Cerebellar cortex (tissue), 1 donor: ENCODE data around the gene MPC1.
"Not testable (repeated sequence)": the region's sequence is repeated elsewhere in the genome, so short reads cannot be mapped to it uniquely, and the experiment has no call there.

Experiments used
- DNase-seq: peaks from one replicate; pipeline ENCODE4 v3.0.0-alpha.2; 2015; ENCODE audit warnings: low spot score

Gene MPC1

DNA sequence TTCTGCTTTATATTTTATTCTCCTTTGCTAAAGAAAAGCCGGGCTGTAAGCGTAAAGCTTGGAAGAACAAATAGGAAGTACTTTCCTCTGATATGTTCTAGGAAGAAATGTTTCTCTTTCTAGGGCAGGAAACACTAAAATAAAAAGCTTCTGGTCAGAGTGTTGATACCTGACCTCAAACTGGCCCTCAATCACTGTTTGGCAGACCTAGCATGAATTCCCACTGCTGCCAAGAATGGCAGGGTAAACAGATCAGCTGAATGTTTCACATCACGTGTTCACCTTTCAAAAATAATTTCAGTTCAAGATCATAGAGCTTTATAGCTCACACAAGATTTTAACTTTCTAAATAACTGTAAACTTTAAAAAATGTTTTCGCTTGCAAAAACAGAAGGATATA is 2.9 kb downstream of the MPC1 start:
- DNase-seq, result no peak

DNA sequence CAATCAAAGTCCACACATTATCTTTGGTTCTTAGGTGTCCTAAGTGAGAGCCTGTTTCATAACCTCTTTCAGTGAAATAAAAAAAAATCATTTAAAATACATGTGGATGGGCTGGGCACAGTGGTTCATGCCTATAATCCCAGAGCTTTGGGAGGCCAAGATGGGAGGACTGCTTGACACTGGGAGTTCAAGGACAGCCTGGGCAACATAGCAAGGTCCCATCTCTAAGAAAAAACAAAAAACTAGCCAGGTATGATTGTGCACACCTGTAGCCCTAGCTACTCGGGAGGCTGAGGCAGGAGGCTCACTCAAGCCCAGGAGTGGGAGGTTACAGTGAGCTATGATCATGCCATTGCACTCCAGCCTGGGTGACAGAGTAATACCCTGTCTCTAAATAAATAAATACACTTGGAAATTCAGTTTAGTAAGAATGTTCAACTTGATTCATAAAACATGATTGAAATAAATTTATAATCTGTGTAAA is 3.6 kb downstream of the MPC1 start:
- no peak for DNase-seq

DNA sequence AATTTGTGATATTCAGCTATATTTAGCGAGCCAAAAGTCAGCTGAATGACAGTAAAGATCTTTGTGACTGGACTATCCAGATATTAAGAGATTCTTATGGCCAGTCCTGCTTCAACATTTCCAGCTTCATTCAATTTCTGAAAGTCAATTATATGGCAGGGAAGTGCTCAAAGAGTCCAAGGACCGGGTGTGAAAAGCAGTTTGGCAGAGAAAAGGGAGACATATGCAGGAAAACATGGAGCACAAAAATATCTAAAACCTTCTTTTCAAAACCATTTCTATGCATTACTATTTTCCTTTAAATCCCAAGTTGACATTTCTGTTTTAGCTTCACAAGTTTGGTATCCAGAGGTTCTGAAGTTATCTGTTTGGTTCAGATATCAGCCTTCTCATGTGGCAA is 5.0 kb downstream of the MPC1 start:
- DNase-seq, result no peak

DNA sequence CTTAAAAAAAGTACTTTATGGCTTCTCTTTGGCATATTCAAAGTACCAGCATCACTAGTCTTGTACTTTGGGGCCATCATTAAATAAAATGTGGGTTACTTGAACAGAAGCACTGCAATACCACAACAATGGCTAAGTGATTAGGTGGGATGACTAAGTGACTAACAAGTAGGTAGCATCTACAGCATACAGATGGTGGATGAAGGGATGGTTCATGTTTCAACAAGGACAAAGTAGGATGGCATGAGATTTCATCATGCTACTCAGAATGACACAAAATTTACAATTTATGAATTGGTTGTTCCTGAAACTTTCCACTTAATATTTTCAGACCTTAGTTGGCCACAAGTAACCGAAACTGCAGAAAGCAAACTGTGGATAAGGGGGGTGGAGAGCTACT is 7.7 kb downstream of the MPC1 start:
- no peak for DNase-seq

DNA sequence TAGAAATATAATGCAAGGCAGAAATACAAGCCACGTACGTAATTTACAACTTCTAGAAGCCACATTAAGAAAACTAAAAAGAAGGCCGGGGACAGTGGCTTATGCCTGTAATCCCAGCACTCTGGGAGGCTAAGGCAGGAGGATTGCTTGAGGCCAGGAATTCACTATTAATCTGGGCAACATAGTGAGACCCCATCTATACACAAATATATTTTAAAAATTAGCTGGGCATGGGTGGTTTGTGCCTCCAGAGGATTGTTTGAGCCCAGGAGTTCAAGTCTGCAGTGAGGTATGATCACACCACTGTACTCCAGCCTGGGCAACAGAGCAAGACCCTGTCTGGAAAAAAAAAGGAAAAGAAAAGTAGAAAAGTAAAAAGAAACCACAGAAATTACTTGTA is 12.3 kb downstream of the MPC1 start:
- DNase-seq, result no peak

DNA sequence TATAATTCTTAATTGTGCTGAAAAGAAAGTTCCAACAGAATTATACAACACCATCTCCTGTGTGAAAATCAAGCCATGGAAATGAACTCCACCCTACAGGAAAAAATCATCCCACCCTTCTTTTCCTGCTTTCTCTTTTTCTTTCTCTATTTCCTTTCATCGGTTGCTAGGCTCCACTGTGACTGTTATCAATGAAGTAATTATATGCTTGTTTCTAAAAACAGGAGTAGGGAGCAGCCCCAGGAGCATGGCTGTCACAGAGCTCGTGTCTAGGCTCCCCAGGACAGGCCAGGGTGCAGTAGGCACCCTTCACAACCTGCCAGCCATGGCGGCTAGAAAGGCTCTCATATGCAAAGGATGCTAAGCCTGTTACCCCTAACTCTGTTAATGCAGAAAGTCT is 13.0 kb downstream of the MPC1 start:
- no peak for DNase-seq

DNA sequence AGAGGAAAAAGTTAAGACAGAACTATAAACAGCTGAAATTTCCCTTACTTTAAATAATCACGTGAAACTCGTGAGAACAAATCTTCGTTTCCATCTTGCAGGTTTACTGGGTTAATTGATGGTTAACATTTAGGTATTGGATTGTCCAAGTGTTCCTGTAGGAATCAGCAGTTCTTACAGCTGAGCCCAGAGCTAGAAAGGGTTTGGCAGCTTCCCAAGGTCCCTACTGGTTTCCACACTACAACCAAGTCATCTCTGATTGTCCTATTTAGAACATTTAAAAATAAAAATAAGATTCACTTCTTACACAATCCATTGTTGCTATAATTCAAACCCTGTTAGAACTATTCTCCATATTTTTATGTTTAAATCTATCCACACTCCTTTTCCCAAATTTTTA is 15.8 kb downstream of the MPC1 start:
- DNase-seq, result no peak

DNA sequence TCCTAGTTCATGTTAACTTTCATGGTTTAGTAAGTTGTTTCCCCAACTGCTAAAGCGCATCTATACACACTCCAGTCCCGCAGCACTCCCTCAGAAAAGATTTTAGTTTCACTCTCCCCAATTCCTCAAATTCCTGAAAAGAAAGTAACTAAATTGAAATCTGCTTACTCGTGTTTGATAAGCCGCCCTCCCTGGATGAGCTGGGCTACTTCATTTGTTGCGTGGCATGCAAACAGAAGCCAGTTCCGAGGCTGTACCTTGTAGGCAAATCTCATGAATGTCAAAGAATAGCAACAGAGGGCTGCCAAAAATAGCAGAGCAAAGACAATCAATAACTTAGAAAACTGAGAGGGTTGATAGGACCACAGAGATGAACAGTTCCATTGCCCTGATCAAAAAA is 16.9 kb downstream of the MPC1 start:
- DNase-seq, result no peak

DNA sequence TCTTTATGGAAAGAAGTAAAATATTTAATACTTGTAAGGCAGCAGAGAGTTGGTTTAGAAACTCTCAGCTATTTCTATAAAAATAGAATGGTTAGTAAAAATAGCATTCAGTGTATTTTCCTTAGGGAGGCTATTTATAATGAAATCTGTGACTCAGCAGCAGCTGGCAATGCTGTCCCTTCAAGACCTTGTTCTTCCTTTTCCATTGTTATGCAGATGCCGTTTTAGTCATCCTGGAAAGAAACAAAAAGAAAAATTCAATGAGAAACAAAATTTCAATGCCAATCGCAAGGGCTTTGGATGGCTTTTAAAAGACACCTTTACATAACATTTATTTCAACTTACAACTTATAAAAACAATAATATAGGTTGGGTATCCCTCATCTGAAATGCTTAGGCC is 17.5 kb downstream of the MPC1 start:
- DNase-seq, result no peak

DNA sequence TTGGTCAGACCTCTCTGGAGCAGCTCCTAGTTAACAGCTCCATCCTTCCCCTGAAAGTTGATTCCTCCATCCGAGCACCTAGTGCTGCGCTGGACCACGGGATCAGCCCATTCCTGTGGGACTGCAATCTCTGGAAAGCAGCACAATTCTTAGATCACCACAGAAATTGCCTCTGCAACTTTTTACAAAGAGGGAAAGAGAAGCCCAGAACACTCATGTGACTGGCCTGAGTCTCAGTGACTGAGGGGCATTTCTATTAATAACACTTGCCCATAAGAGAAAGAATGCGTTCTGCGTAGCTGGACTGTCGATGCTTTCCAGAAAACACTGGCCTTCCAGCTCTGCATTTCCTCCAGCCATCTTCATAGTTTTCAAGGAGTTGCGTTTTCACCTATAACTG is 18.3 kb downstream of the MPC1 start:
- no peak for DNase-seq

DNA sequence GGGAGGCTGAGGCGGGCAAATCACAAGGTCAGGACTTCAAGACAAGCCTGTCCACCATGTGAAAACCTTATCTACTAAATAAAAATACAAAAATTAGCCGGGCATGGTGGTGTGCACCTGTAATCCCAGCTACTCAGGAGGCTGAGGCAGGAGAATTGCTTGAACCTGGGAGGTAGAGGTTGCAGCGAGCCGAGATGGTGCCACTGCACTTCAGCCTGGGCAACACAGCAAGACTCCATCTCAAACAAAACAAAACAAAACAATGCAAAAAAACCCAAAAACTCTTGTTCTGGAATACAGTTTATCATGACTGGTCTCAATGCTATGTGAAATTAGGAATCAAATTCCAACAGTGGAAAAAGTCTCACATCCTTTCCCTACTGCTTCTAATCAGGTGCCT is 20.3 kb downstream of the MPC1 start:
- not testable (repeated sequence) for DNase-seq

DNA sequence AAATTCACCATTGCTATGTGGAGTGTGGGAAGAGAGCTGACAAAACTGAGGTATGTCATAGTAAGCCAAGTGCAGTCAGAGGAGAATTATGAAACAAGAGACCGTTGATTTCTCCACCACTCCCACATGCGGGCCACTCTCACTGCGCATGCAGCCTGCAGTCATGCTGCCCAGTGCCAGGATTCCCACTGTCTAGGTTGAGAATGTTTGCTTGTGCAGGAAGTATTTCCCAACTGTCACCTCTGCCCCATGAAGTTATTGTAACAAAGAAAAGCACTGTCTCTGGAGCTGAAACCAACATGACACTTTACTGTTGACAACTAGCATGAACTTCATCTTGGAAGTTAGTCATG is 21.7 kb downstream of the MPC1 start:
- DNase-seq, result no peak

DNA sequence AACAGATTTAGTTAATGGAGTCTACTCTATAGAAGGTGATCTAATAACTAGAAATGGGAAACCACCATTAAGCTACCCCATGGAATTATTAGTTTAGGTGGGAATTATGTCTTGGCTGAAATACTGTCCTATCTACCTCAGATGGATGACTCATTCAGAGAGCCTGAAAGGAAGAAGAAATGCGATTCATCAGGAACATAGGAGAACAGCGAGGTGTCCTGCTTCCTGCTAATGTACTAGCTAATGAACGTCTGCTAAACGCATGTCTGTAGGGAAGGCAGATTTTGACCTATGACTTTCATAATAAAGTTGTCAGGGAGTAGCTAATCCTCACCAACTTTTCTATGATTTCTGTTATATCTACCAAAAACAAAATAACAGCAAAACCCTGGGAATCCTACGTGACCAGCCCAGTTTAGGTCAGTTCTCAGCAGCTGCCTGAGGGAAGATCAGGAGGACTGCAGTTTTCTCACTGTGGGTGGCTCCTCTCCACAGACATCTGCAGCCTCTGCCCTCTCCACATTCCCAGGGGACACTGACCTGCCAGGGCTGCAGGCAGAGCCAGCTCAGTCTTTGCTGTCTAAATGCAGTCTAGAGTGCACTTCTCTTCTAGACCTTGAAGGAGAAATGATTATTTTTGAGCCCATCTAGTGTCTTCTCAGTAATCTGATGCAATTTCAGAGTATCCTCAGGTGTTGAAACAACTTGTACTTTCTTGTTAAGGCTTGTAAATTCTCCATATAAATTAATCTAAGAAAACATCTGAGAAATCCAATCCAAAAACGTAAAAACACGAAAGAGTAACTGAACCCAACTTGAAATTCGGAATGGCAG is 22.3 kb downstream of the MPC1 start:
- DNase-seq, result no peak

DNA sequence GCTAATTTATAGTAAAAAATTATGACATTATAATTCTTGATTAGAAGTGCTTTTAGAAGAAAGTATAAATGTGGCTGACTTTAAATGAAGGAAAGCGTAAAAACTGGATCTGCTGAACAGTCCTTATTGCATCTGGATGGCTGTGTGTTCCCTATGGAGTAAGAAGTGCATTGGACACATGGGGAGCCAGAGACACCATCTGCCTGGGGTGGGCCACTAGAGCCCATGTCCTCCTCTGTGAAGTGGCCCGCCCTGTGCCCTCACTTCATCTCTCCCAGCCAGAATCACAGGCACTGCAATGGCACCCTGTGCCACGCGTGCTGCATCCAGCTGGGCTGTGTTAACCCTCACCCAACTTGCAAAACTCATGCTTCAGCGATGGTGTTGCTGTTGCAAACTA is 27.2 kb downstream of the MPC1 start:
- DNase-seq, result no peak

DNA sequence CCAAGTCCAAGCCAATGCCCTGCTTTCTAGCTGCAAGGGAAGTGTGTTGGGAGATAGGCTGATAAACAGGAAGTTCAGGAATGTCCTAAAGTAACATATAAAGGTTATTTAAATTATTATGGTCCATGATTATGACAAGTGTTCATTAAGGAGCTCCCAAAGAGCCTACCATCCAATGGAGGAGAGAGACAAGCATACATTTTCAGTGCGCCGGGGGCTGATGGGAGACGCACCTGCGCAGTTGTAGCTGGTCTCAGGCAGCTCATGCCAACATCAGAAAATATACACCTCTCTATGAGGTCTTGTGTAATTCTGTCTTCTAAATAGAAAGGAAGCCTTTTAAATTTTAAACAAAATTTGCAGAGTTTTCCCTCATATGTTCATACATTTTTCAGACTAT is 27.8 kb downstream of the MPC1 start:
- no peak for DNase-seq

DNA sequence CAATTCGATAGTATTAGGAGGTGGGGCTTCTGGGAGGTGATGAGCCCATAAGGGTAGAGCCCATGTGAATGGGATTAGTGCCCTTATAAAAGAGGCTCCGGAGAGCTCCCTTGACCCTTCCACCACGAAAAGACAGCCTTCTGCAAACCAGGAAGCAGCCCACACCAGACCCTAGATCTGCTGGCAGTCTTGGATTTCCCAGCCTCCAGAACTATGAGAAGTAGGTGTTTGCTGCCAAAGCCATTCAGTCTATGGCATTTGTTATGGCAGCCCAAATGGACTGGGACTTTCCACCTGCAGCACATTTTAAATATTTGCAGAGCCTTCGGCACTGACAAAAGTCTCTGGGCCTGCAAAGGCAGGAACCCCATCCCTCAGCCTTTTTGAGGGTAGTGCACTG is 28.6 kb downstream of the MPC1 start:
- DNase-seq, result no peak

DNA sequence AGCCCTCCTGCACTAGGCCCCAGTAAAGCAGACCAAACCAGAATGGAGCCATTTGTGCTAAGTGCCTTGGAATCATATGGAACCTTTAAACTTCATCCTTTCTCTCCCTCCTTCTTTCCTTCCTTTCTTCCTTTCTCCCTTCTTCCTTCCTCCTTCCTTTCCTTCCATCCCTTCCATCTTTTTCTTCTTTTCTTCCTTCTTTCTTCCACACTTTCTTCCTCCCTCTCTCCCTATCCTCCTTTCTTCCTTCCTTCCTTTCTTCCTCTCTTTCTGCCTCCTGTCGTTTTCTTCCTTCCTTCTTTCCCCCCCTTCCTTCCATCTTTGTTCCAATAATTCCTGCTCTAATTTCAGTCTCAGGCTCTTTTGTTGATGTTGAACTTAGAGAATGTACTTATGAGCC is 29.2 kb downstream of the MPC1 start:
- no peak for DNase-seq

DNA sequence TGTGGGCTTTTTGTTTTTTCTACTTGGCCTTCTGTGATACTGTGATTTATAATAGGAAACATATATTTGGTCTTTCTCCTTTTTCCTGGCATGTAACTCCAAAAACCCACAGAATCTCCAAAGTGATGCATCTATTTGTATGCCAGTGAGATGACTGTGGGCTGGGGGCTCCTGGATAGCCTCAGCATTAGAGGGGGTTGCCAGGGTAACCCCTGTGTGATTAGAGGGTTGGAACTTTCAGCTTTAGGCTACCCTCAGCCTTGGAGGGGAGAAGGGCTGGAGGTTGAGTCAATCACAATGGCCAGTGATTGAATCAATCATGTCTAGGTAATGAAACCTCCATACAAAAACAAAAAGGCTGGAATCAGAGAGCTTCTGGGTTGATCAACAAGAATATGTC is 29.8 kb downstream of the MPC1 start:
- DNase-seq, result no peak

DNA sequence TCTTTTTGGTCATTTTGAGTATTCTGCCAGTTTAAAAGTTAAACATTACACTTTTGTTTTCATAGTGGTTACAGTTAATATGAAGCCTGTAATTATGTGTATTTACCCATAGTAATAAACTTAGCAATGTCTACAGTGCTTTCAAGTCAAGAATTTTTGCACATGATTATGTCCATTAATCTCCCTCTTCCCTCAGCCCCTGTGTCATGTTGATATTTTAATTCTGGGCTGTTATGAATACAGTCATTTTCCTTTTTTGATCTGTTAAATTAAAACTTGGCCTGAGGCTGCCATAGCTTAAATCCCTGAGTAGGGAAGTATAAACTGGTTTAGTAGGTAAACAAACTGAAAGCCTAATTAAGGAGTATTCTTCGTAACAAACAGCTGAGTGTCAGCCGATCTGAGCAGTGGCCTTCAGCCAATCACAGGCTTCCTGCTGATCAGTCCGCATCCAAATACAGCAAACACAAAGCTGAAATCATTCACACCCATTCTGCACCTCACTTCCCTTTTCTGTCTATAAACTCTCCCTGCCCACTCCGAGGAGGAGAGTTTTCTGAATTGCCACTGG is 30.9 kb downstream of the MPC1 start:
- no peak for DNase-seq

DNA sequence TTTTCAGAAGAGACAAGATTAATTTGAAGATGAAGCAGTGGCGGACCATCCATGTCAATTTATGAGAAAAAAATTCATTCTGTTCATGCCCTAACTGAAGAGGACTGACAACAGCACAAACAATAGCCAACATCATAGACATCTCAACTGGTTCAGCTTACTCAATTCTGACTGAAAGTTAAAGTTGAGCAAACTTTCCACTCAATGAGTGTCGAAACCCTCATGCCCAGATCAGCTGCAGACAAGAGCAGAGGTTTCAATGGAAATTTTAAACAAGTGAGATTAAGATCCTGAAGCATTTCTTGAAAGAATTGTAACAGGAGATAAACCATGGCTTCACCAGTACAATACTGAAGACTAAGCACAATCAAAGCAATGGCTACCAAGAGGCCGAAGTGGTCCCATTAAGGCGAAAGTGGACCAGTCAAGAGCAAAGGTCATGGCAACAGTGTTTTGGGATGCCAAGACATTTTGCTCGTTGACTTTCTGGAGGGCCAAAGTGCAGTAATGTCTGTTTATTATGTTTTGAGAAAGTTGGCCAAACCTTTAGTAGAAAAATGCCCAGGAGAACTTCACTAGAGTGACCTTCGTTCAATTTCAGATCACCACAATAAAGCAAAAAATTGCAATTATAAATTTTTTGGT is 34.3 kb downstream of the MPC1 start:
- DNase-seq, result no peak

DNA sequence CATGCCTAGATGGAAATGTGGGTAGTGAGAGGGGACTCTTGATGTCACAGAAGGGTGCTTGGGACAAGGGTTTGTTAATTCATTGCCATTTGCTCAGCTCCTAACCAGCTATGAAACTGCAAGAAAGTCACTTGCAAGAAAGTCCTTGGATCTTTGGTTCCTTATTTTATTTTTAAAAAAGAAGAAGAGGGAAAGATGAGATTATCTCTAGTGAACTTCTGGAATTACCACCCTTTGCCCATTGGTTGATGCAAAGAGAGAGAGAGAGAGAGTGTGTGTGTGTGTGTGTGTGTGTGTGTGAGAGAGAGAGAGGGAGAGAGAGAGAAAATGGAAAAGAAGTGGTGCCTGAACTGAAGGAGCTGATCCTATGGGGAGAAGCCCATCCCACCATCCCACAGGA is 35.8 kb downstream of the MPC1 start:
- DNase-seq, result no peak

DNA sequence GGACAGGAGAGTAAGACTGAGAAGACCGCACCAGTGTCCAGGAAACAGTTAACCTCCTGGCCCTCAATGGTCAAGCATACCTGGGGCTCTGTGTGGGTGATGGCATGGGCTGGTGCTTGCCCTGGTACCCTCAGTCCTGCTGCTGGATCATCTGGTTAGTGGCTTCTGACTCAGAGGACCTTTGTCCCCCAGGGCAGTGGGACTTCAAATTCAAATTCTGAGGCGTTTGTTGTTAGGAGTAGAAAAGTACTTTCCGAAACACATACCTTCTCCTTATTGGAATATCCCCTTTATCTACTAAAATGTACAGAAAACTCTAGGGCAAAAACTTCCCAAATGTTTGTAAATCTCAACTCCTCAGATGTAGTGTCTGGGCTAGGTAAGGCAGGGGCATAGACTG is 36.3 kb downstream of the MPC1 start:
- DNase-seq, result no peak

DNA sequence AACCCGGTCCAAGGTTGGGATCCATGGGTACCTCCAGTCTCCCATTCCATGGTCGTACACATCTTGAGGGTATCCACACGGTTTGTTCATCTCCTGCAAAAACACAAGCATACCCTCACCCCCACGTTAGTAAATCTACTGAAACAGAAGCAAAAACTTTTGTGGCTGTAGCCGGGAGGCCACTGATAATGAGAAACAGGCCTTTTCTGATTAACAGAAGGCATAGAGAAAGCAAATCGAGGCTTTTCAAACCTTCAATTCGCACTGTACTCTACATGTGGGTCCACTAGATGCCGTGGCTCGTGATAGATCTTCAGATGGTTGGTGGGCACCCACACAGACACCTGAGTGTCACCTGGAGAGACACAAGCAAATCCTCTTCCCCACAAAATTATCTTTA is 37.1 kb downstream of the MPC1 start:
- DNase-seq, result not testable (repeated sequence)

DNA sequence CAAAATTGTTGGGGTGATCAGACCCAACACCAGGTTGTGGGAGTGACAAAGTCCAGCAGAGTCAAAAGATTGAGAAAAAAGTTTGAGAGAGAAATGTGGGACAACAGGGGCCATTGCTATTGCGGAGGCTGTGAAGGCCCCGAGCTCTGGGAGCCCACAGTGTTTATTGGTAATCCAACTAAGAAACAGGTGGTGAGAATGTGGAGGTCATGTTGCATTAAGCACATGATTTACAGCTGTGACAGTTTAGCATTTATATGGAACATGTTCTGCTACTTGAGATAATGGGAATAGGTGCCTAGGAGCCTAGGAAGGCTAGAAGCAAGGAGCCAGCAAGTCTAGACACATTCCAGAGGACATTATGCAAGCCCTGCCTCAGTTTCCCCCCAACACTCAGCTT is 37.8 kb downstream of the MPC1 start:
- not testable (repeated sequence) for DNase-seq
